BJ (cell line): Measurements from ENCODE around the gene CBLN3. TPM values are rescaled to one million over a fixed set of nuclear protein-coding genes. Genes with fewer than 3 reads are reported as not detected.

Experiments used
- CTCF ChIA-PET: fragments of 350-600 bp; formaldehyde crosslinking; extraction: SDS; loops from one replicate; lab custom pipeline; 2021; ENCODE audit warnings: antibody characterized with exemption, inconsistent platforms; lab: Yijun Ruan, JAX
- POLR2A ChIA-PET: fragments of 300-600 bp; sonication (Branson Sonifier 250); formaldehyde crosslinking; extraction: SDS; loops from one replicate; lab custom pipeline; 2021; ENCODE audit warnings: antibody characterized with exemption; lab: Charles Lee
- DNase-seq: peaks from one replicate; pipeline ENCODE4 v3.0.0-alpha.2; 2011; ENCODE audit warnings: low read depth
- H3K27me3 ChIP-seq: 2 replicates; pipeline ENCODE4 v1.6.0; 2011; ENCODE audit warnings: low read length; ENCODE audit not compliant: control insufficient read depth, insufficient read depth
- H3K36me3 ChIP-seq: 2 replicates; pipeline ENCODE4 v1.5.1; 2011; ENCODE audit warnings: low read length; ENCODE audit not compliant: control insufficient read depth, insufficient read depth
- H3K4me3 ChIP-seq: 2 replicates; pipeline ENCODE4 v1.5.1; 2011; ENCODE audit warnings: low read depth, mild to moderate bottlenecking, control low read depth, low read length
- polyA plus RNA-seq: library from polyadenylated mRNA; depleted of rRNA; stranded (reverse); fragments of >200 nt; gene quantifications from 2 replicates; pipeline ENCODE4 v1.2.3, GENCODE V29; 2011
- TF ChIP-seq, protein P1 (sequence below): IDR thresholded peaks from 2 replicates; pipeline ENCODE4 v1.5.1; 2011; ENCODE audit warnings: low read depth, mild to moderate bottlenecking, control low read depth, inconsistent platforms, low read length, moderate library complexity; ENCODE audit not compliant: insufficient read depth

CBLN3 gene
- polyA plus RNA-seq, 1 experiment = 8.6 TPM

DNA sequence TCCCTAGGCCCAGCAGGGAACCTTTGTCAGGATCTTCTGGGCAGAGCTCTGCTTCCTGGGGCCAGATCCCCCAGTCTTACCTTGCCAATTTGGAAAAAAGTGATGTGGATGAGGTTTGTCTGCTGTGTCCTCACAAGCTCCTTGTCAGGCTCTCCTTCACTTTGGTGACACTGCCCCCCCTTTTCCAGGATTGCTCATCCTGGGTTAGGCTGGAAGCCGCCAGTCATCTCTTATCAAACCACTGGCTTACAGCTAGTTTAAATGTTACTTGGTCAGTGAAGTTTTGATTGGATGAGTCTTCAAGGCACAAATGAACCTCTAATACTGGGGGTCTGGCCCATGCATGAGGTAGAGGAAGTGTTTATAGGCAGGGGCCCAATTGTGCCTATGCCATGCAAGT lies 15.4 kb downstream of the CBLN3 start:
- ChIA-PET POLR2A (no interaction called here), CTCF (interaction anchor here (0.7 to 9.7 kb wide), 6 partner anchors 9 to 253 kb away, joined by 3 to 107 read pairs (median 4); partner anchors contain the start of gene ADCY4)

DNA sequence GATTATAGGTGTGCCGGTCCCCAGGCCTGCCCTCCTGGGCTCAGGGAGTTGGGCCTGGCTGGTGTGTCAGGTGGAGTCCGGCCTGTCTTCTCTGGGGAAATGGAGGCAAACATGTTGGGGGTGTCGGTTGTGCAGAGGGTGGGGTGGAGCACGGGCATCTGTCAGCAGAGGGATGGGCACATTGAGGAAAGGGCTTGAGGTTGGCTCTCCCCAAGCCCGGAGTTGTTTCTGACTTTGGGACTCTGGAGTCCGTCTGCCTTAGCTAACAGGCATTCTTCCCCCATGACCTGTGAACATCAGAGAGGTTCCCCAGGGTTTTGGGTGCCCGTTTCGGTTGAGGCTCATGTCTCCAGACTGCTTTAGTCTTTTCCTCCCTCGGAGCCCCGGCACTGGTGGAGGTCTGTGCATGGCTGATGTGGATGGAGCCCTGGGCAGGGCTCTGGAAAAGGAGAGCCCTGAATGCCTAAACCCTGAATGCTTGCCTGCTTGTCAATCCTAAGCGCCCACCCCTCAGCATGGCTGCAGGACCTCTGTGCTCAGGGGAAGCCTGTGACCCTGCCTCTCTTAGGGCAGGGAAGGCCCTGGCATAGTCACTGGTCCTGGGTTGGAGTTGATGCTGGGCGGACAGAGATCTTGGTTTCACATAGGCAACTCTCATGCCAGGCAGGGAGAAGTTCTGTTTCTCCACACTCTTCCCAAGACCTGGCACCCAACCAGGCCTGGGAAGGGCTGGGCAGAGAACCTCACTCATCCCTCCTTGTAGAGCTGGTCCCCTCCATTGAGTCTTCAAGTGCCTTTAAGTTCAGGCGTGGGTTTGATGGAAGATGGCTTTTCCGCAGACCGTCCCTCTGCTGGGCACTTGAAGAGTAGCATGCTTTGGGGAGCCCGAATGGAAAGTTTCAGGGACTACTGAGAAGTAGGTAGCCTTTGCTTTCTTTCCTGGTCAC lies 17.8 kb downstream of the CBLN3 start:
- Histone ChIP-seq H3K4me3 (no peak overlapping the region), H3K27me3 (no peaks in the 10 kb centered on the region), H3K36me3 (peaks cover 3% of the 10 kb centered on the region)
- POLR2A ChIA-PET = no interaction called here
- DNase-seq = no peak
- TF ChIP-seq, protein P1, sequence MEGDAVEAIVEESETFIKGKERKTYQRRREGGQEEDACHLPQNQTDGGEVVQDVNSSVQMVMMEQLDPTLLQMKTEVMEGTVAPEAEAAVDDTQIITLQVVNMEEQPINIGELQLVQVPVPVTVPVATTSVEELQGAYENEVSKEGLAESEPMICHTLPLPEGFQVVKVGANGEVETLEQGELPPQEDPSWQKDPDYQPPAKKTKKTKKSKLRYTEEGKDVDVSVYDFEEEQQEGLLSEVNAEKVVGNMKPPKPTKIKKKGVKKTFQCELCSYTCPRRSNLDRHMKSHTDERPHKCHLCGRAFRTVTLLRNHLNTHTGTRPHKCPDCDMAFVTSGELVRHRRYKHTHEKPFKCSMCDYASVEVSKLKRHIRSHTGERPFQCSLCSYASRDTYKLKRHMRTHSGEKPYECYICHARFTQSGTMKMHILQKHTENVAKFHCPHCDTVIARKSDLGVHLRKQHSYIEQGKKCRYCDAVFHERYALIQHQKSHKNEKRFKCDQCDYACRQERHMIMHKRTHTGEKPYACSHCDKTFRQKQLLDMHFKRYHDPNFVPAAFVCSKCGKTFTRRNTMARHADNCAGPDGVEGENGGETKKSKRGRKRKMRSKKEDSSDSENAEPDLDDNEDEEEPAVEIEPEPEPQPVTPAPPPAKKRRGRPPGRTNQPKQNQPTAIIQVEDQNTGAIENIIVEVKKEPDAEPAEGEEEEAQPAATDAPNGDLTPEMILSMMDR = peak; percentile 80
- CTCF ChIA-PET = interaction anchor here (0.7 to 9.7 kb wide), 16 partner anchors 10 to 93 kb away, joined by 3 to 107 read pairs (median 4); partner anchors contain the start of genes ADCY4 and RIPK3

More for the DNA sequence above, 15.4 kb downstream of the CBLN3 start:
- Histone ChIP-seq H3K36me3 (peaks cover 3% of the 10 kb centered on the region; the same call in 1 of the 2 replicates), H3K4me3 (no peak overlapping the region), H3K27me3 (peaks cover 2% of the 10 kb centered on the region; the same call in 1 of the 2 replicates)
- no peak for DNase-seq
- TF ChIP-seq, protein P1 = no peak

DNA sequence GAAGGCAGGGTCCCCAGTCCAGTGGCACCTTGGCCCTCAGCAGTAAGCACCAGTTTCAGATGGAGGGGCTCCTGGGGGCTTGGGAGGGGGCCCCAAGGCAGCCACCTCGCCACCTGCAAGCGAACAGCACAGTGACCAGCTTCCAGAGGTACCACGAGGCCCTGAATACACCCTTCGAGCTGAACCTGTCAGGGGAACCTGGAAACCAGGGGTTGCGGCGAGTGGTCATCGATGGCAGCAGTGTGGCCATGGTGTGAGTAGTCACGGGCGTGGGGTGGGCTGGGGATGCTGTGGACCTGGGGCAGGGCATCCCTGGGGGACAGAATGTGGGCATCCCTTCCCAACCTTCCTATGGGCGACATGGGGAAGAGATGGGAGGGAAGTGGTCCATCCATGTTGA lies 19.5 kb downstream of the CBLN3 start:
- H3K36me3 ChIP-seq = peaks cover 2% of the 10 kb centered on the region; the same call in 1 of the 2 replicates
- H3K4me3 ChIP-seq = no peak overlapping the region
- POLR2A ChIA-PET = no interaction called here
- CTCF ChIA-PET = interaction anchor here (1.0 to 9.7 kb wide), 5 partner anchors 22 to 79 kb away, joined by 3 to 107 read pairs (median 6); partner anchors contain the start of gene ADCY4
- no peaks in the 10 kb centered on the region for H3K27me3 ChIP-seq
- DNase-seq = no peak
- TF ChIP-seq, protein P1 = no peak

DNA sequence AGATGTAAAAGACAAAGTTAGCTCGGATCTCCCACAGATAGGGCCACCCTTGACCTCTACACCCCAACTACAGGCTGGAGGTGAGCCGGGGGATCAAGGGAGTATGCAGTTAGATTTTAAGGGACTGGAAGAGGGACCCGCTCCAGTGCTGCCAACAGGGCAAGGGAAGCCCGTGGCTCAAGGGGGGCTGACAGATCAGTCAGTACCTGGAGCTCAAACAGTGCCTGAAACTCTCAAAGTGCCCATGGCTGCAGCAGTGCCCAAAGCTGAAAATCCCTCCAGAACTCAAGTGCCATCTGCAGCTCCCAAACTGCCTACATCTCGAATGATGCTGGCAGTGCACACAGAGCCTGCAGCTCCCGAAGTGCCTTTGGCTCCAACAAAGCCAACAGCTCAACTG lies 20.3 kb downstream of the CBLN3 start:
- TF ChIP-seq, protein P1 = no peak
- Histone ChIP-seq H3K36me3 (no peaks in the 10 kb centered on the region; the same call in 1 of the 2 replicates), H3K27me3 (no peaks in the 10 kb centered on the region; the same call in 1 of the 2 replicates), H3K4me3 (no peak overlapping the region)
- no peak for DNase-seq
- ChIA-PET POLR2A (no interaction called here), CTCF (interaction anchor here (0.9 to 9.7 kb wide), 6 partner anchors 10 to 78 kb away, joined by 3 to 107 read pairs (median 5); partner anchors contain the start of gene ADCY4)

DNA sequence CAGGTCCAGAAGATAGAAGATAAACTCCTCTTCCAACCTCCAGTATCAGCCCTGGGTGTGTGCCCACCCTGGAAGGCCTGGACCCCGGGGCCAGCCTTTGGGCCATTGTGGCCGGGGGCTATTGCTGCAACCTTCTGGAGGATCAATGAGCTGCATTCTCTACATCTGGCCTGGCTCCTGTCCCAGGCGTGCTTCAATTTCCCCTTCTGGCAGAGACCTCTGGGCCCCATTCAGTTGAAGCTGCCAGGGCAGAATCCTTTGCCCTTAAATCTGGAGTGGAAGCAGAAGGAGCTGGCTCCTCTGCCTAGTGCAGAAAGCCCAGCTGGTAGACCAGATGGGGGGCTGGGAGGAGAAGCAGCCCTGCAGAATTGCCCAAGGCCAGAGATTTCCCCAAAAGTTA lies 20.7 kb downstream of the CBLN3 start:
- Histone ChIP-seq H3K4me3 (no peak overlapping the region), H3K36me3 (no peaks in the 10 kb centered on the region; the same call in 1 of the 2 replicates), H3K27me3 (no peaks in the 10 kb centered on the region; the same call in 1 of the 2 replicates)
- ChIA-PET CTCF (interaction anchor here (0.9 to 9.7 kb wide), 5 partner anchors 10 to 78 kb away, joined by 3 to 107 read pairs (median 6); partner anchors contain the start of gene ADCY4), POLR2A (no interaction called here)
- DNase-seq = no peak
- TF ChIP-seq, protein P1 = no peak
